B cell (primary cell): Measurements from ENCODE around the gene FAHD2A. TPM values are rescaled to one million over a fixed set of nuclear protein-coding genes. Genes with fewer than 3 reads are reported as not detected.

ENCODE experiments used
- ATAC-seq: fragments of 200-7000 bp; cut with Tn5 transposase; one replicate; pipeline ENCODE4 v1.10.0; 2021; ENCODE audit warnings: low read depth, mild to moderate bottlenecking, moderate number of reproducible peaks, moderate library complexity
- CTCF ChIA-PET: fragments of 350-600 bp; sonication (Branson Sonifier 250); formaldehyde crosslinking; loops from one replicate; lab custom pipeline; 2021; ENCODE audit warnings: antibody characterized with exemption, inconsistent platforms; lab: Charles Lee
- POLR2A ChIA-PET: fragments of 350-600 bp; sonication (Branson Sonifier 250); formaldehyde crosslinking; loops from one replicate; lab custom pipeline; 2021; ENCODE audit warnings: antibody characterized with exemption; lab: Charles Lee
- DNase-seq: peaks from one replicate; pipeline ENCODE4 v3.0.0; 2013
- H2AFZ ChIP-seq: 2 replicates; pipeline ENCODE4 v1.6.1; 2012; ENCODE audit warnings: mild to moderate bottlenecking, low read depth, low read length; ENCODE audit not compliant: insufficient read depth, poor library complexity, severe bottlenecking
- H3K27ac ChIP-seq, 2 donors: 1 replicate in 1 of 2; 2 replicates in 1 of 2; pipeline ENCODE4 v1.5.1; 2012 to 2013; ENCODE audit warnings: low read length in 2 of 2, mild to moderate bottlenecking in 2 of 2, moderate library complexity in 1 of 2
- H3K27me3 ChIP-seq, 4 experiments: fragments of 200-600 bp in 1 of 4; sonication (generic) in 1 of 4; replicated peaks in 1 of 4; 1 replicate in 2 of 4; 2 replicates in 2 of 4; pipeline versions ENCODE4 v1.6.1 to v1.7.0; 2013 to 2016; ENCODE audit warnings: low read length in 3 of 4, mild to moderate bottlenecking in 2 of 4, mixed read lengths in 1 of 4, moderate library complexity in 1 of 4; ENCODE audit not compliant: insufficient read depth in 4 of 4, control insufficient read depth in 3 of 4; ENCODE audit errors: control extremely low read depth in 1 of 4
- H3K36me3 ChIP-seq, 2 experiments: replicated peaks in 1 of 2; 1 replicate in 1 of 2; 2 replicates in 1 of 2; pipeline versions ENCODE4 v1.6.1 to v1.7.1; 2013; ENCODE audit warnings: low read length in 1 of 2; ENCODE audit not compliant: insufficient read depth in 2 of 2, control insufficient read depth in 1 of 2; ENCODE audit errors: control extremely low read depth in 1 of 2, extremely low read depth in 1 of 2
- H3K4me1 ChIP-seq, 2 donors: fragments of 200-600 bp in 1 of 2; sonication (generic) in 1 of 2; 1 replicate in 1 of 2; 2 replicates in 1 of 2; pipeline versions ENCODE4 v1.5.1 to v1.6.1; 2013 to 2017; ENCODE audit warnings: low read length in 2 of 2; ENCODE audit not compliant: control insufficient read depth in 2 of 2, insufficient read depth in 2 of 2
- H3K4me2 ChIP-seq: replicated peaks from 2 replicates; pipeline ENCODE3; 2012; ENCODE audit warnings: mild to moderate bottlenecking, low read depth, low read length; ENCODE audit not compliant: poor library complexity, severe bottlenecking
- H3K4me3 ChIP-seq, 5 experiments: fragments of 200-600 bp in 1 of 5; sonication (generic) in 1 of 5; 1 replicate in 3 of 5; 2 replicates in 2 of 5; pipeline versions ENCODE4 v1.5.1 to v1.7.0; 2011 to 2016; ENCODE audit warnings: low read length in 4 of 5, mild to moderate bottlenecking in 4 of 5, low read depth in 2 of 5, control low read depth in 1 of 5, moderate library complexity in 1 of 5; ENCODE audit not compliant: insufficient read depth in 1 of 5; ENCODE audit errors: control extremely low read depth in 1 of 5, extremely low read depth in 1 of 5
- H3K79me2 ChIP-seq: fragments of 200-600 bp; sonication (generic); one replicate; pipeline ENCODE4 v1.6.0; 2016; ENCODE audit warnings: low read length; ENCODE audit not compliant: control insufficient read depth, insufficient read depth
- H3K9ac ChIP-seq: fragments of 200-600 bp; sonication (generic); 2 replicates; pipeline ENCODE4 v1.6.1; 2017; ENCODE audit warnings: mild to moderate bottlenecking, low read length, moderate library complexity
- H3K9me3 ChIP-seq, 3 donors: one replicate each; pipeline versions ENCODE4 v1.6.1 to v1.7.1; 2013; ENCODE audit warnings: low read length in 2 of 3; ENCODE audit not compliant: control insufficient read depth in 2 of 3, insufficient read depth in 1 of 3; ENCODE audit errors: control extremely low read depth in 1 of 3
- H4K20me1 ChIP-seq: 2 replicates; pipeline ENCODE4 v1.6.0; 2012; ENCODE audit warnings: mild to moderate bottlenecking, low read length; ENCODE audit not compliant: insufficient read depth, control insufficient read depth, poor library complexity, severe bottlenecking
- H3K27ac Mint-ChIP-seq: one replicate; pipeline ENCODE4 v1.8.0; 2021; ENCODE audit warnings: mixed read lengths
- H3K27me3 Mint-ChIP-seq: one replicate; pipeline ENCODE4 v1.8.0; 2021; ENCODE audit warnings: mixed read lengths
- H3K4me1 Mint-ChIP-seq: one replicate; pipeline ENCODE4 v1.8.0; 2021; ENCODE audit warnings: mixed read lengths
- H3K4me3 Mint-ChIP-seq: one replicate; pipeline ENCODE4 v1.8.0; 2021; ENCODE audit warnings: mixed read lengths
- H3K9me3 Mint-ChIP-seq: one replicate; pipeline ENCODE4 v1.8.0; 2022; ENCODE audit warnings: mixed read lengths; ENCODE audit not compliant: insufficient read depth
- CTCF ChIP-seq: fragments of 200-600 bp; IDR thresholded peaks from one replicate; pipeline ENCODE4 v1.8.0; 2022; ENCODE audit warnings: antibody characterized with exemption, mild to moderate bottlenecking
- EZH2 ChIP-seq: IDR thresholded peaks from 2 replicates; pipeline ENCODE4 v1.6.1; 2012; ENCODE audit warnings: borderline replicate concordance, low read depth, mild to moderate bottlenecking, moderate library complexity, low read length; ENCODE audit not compliant: insufficient read depth, poor library complexity, severe bottlenecking
- WGBS: methylation state at CpG from one replicate; pipeline ENCODE4 v1.1.5; 2013; ENCODE audit warnings: missing lambda C conversion rate; ENCODE audit not compliant: insufficient coverage; 5-methylcytosine and 5-hydroxymethylcytosine counted together
- intact Hi-C: fragments of 100-400 bp; cut with micrococcal nuclease; formaldehyde crosslinking; loops from one replicate; pipeline ENCODE4 v1.10.0; 2022
- polyA plus RNA-seq: library from polyadenylated mRNA; depleted of rRNA; stranded (reverse); fragments of >200 nt; gene quantifications from 2 replicates; pipeline ENCODE4 v1.2.3, GENCODE V29; 2012
- total RNA-seq, 2 donors: library from RNA; stranded (reverse); fragments of 120-200 nt in 1 of 2; gene quantifications; 1 replicate in 1 of 2; 2 replicates in 1 of 2; pipeline versions ENCODE4 v1.2.3 to v1.2.4, GENCODE V29; 2013 to 2022

Gene FAHD2A
- total and polyA plus RNA-seq, 2 donors (not counting 1 experiment from before 2014, with no cell fraction given) = 18.3 to 22.9 TPM

- no peak overlapping the region for H3K4me3 ChIP-seq
- 80% methylated on average over 1 of the region's 5 CpGs for WGBS
Observed at GRCh38 chr2:95380731-95381130, 21.8 kb upstream of the FAHD2A start.

More at GRCh38 chr2:95380731-95381130, 21.8 kb upstream of the FAHD2A start:
- POLR2A ChIA-PET = no interaction called here
- no peak overlapping the region for H3K9ac ChIP-seq
- H3K4me1 Mint-ChIP-seq = no peaks in the 10 kb centered on the region
- CTCF ChIA-PET = no interaction called here
- H2AFZ ChIP-seq = no peak overlapping the region
- no peak overlapping the region for H3K27ac Mint-ChIP-seq
- H4K20me1 ChIP-seq = no peaks in the 10 kb centered on the region
- ATAC-seq = no peak
- no peaks in the 10 kb centered on the region for H3K36me3 ChIP-seq
- H3K4me2 ChIP-seq = no peak overlapping the region
- H3K79me2 ChIP-seq = no peaks in the 10 kb centered on the region
- no peaks in the 10 kb centered on the region for H3K9me3 Mint-ChIP-seq
- intact Hi-C loops = no loop called here
- no peaks in the 10 kb centered on the region for H3K9me3 ChIP-seq
- peaks cover 0 to 3% (median 0%) of the 10 kb centered on the region in 4 experiments for H3K27me3 ChIP-seq
- H3K4me1 ChIP-seq = no peaks in the 10 kb centered on the region
- H3K27ac ChIP-seq = no peak overlapping the region
- TF ChIP-seq EZH2 = no peak
- TF ChIP-seq CTCF = no peak
- peaks cover 14% of the 10 kb centered on the region for H3K27me3 Mint-ChIP-seq
- no peak for DNase-seq
- no peak overlapping the region for H3K4me3 Mint-ChIP-seq
